IPS-18a (cell line): ENCODE measurements around the gene TBC1D4.
"Not testable (repeated sequence)": the region's sequence is repeated elsewhere in the genome, so short reads cannot be mapped to it uniquely, and the experiment has no call there.

Source experiments
- H3K27ac ChIP-seq: one replicate; pipeline ENCODE4 v1.5.1; 2013; ENCODE audit warnings: low read length
- H3K27me3 ChIP-seq: one replicate; pipeline ENCODE4 v1.6.1; 2013; ENCODE audit warnings: mild to moderate bottlenecking, low read length; ENCODE audit not compliant: control insufficient read depth, insufficient read depth
- H3K36me3 ChIP-seq: one replicate; pipeline ENCODE4 v1.6.1; 2013; ENCODE audit warnings: low read depth, low read length; ENCODE audit not compliant: control insufficient read depth
- H3K4me1 ChIP-seq: one replicate; pipeline ENCODE4 v1.6.1; 2013; ENCODE audit warnings: low read depth, low read length; ENCODE audit not compliant: control insufficient read depth
- H3K4me3 ChIP-seq: one replicate; pipeline ENCODE4 v1.5.1; 2013; ENCODE audit warnings: low read length
- H3K9ac ChIP-seq: one replicate; pipeline ENCODE4 v1.6.1; 2013; ENCODE audit warnings: mild to moderate bottlenecking, low read length, moderate library complexity
- H3K9me3 ChIP-seq: one replicate; pipeline ENCODE4 v1.6.1; 2013; ENCODE audit warnings: low read depth, low read length; ENCODE audit not compliant: control insufficient read depth

TBC1D4 gene

GRCh38 chr13:75240240-75240639 is 241.7 kb downstream of the TBC1D4 start:
- not testable (repeated sequence) for H3K9me3 ChIP-seq, H3K27ac ChIP-seq, H3K4me3 ChIP-seq, H3K27me3 ChIP-seq, H3K4me1 ChIP-seq, H3K9ac ChIP-seq, H3K36me3 ChIP-seq

DNA sequence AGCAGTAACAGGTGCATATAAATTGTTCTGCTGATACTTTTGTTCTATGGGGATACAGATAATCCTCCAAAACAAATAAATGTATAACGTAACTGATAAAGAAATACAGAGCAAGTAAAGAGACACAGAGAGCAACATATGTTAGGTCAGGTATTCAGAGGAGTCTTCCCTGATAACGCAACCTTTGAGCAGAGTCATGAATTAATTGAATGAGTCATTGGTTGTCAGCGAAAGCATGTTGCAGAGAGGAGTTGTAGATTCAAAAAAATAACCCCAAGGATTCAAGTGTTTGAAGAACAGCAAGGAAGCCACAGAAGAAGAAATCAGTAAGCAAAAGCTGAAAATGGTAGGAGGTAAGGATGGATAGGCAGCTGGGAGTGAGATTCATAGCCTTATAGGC is 245.2 kb downstream of the TBC1D4 start:
- H3K4me1 ChIP-seq, result no peaks in the 10 kb centered on the region
- H3K27me3 ChIP-seq, result no peaks in the 10 kb centered on the region

More for the DNA sequence above, 245.2 kb downstream of the TBC1D4 start:
- Histone ChIP-seq H3K9ac (no peak overlapping the region), H3K36me3 (no peaks in the 10 kb centered on the region), H3K9me3 (no peaks in the 10 kb centered on the region), H3K27ac (no peak overlapping the region), H3K4me3 (no peak overlapping the region)
